IgD-negative memory B cell (primary cell): ENCODE measurements around the gene RIF1. TPM values are rescaled to one million over a fixed set of nuclear protein-coding genes. Genes with fewer than 3 reads are reported as not detected.

Experiments used
- H3K27ac Mint-ChIP-seq, 3 donors: one replicate each; pipeline ENCODE4 v1.8.0; 2020 to 2022; ENCODE audit warnings: mild to moderate bottlenecking in 3 of 3, mixed read lengths in 3 of 3, moderate library complexity in 1 of 3
- H3K27me3 Mint-ChIP-seq: one replicate; pipeline ENCODE4 v1.8.0; 2021; ENCODE audit warnings: mixed read lengths
- H3K36me3 Mint-ChIP-seq: one replicate; pipeline ENCODE4 v1.8.0; 2020; ENCODE audit warnings: mild to moderate bottlenecking, mixed read lengths
- H3K4me1 Mint-ChIP-seq, 3 donors: one replicate each; pipeline ENCODE4 v1.8.0; 2020 to 2022; ENCODE audit warnings: mixed read lengths in 3 of 3, mild to moderate bottlenecking in 1 of 3
- H3K4me3 Mint-ChIP-seq, 4 donors: one replicate each; pipeline ENCODE4 v1.8.0; 2020 to 2022; ENCODE audit warnings: mild to moderate bottlenecking in 4 of 4, mixed read lengths in 4 of 4, moderate library complexity in 3 of 4
- H3K9me3 Mint-ChIP-seq, 3 donors: one replicate each; pipeline ENCODE4 v1.8.0; 2020 to 2021; ENCODE audit warnings: mixed read lengths in 3 of 3, mild to moderate bottlenecking in 1 of 3
- polyA plus RNA-seq: library from polyadenylated mRNA; unstranded; fragments of 300-500 nt; fragmentation: Illumina TruSeq; gene quantifications from one replicate; pipeline ENCODE4 v1.2.3, GENCODE V29; 2021

The RIF1 gene
- polyA plus RNA-seq, 1 donor from 2014 or later: 30.1 TPM

DNA sequence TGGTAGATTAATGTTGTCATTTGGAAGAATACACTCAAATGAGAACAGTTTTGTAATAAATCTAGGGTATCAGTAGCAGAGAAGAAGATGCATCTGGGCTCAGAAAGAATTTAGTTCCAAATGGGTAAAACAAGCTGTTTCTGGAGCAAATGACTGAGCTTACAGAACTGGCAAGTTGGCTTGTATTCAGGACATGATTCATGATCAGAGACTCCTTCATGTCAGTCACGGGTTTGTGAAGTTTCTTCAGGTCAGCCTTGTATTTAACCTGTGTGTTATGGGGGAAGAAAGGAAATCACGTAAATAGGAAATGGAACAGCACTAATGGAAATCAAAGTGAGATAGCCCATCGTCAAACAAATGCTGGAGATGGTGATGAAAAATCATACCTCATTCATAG lies 109.1 kb downstream of the RIF1 start:
- Mint-ChIP-seq H3K27me3 (no peaks in the 10 kb centered on the region), H3K36me3 (no peaks in the 10 kb centered on the region), H3K9me3 (no peaks in the 10 kb centered on the region), H3K4me1 (peaks cover 0 to 1% (median 0%) of the 10 kb centered on the region in 3 donors), H3K27ac (no peak overlapping the region), H3K4me3 (no peak overlapping the region)

GRCh38 chr2:151520976-151521375 lies 111.3 kb downstream of the RIF1 start:
- H3K27ac Mint-ChIP-seq: no peak overlapping the region
- no peak overlapping the region for H3K4me3 Mint-ChIP-seq
- no peaks in the 10 kb centered on the region for H3K36me3 Mint-ChIP-seq
- no peaks in the 10 kb centered on the region for H3K9me3 Mint-ChIP-seq
- peaks cover 1 to 6% (median 3%) of the 10 kb centered on the region in 3 donors for H3K4me1 Mint-ChIP-seq
- H3K27me3 Mint-ChIP-seq: no peaks in the 10 kb centered on the region

DNA sequence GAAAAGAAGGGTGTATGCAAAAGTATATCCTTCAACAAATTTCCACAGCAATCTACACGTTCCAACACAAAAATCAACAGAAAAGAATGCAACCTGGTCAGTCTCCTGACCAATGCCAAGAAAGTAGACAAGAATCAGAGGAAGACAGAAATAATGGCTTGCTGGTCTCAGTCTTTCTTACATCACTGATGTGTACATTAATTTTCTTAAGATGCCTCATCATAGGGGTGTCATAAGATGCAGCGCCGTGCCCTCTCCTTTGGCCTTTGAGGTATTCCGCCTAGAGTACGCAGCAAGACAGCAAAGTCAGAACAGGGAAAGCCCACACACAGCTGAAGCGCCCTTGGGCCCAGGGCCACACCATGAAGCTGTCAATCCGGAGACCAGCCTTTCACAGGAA lies 112.9 kb downstream of the RIF1 start:
- Mint-ChIP-seq H3K36me3 (no peaks in the 10 kb centered on the region), H3K4me1 (peaks cover 5 to 12% (median 6%) of the 10 kb centered on the region in 3 donors), H3K4me3 (no peak overlapping the region), H3K27me3 (no peaks in the 10 kb centered on the region), H3K9me3 (no peaks in the 10 kb centered on the region), H3K27ac (no peak overlapping the region)

GRCh38 chr2:151523850-151524249 lies 114.1 kb downstream of the RIF1 start:
- H3K27ac Mint-ChIP-seq: no peak overlapping the region
- peaks cover 5 to 12% (median 6%) of the 10 kb centered on the region in 3 donors for H3K4me1 Mint-ChIP-seq
- H3K27me3 Mint-ChIP-seq: no peaks in the 10 kb centered on the region
- no peak overlapping the region for H3K4me3 Mint-ChIP-seq
- no peaks in the 10 kb centered on the region for H3K9me3 Mint-ChIP-seq
- H3K36me3 Mint-ChIP-seq: no peaks in the 10 kb centered on the region

DNA sequence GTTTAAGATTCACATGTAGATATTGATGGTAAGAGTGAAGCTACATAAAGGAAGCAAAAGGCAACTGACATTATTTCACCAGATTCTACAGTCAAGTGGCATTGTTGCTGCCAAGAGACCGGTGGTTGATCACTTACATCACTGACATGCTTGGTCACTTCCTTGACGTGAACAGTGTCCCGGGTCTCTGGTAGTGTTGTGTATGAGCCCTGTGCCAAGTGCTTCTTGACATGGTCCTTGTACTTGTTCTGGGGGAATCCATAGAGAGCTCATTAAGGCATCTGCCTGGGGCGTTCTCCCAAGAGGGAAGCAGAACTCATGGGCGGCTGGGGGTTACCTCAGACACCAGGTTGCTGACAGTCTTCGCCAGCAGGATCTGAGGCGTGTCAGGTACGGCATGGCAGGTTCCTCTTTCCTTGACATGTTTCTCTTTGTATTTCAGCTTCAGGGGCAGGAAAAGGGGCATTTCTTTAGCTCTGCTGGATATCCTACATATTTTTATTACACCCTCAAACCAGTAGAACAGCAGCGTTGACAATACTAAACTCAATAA lies 116.2 kb downstream of the RIF1 start:
- H3K27ac Mint-ChIP-seq: peak overlapping the region; percentile 23 to 65 (median 40)
- H3K9me3 Mint-ChIP-seq: no peaks in the 10 kb centered on the region
- H3K27me3 Mint-ChIP-seq: no peaks in the 10 kb centered on the region
- H3K4me3 Mint-ChIP-seq: peak overlapping the region in 2 of 4 donors; percentile 34 to 38
- H3K36me3 Mint-ChIP-seq: no peaks in the 10 kb centered on the region
- peaks cover 5 to 12% (median 6%) of the 10 kb centered on the region in 3 donors for H3K4me1 Mint-ChIP-seq

DNA sequence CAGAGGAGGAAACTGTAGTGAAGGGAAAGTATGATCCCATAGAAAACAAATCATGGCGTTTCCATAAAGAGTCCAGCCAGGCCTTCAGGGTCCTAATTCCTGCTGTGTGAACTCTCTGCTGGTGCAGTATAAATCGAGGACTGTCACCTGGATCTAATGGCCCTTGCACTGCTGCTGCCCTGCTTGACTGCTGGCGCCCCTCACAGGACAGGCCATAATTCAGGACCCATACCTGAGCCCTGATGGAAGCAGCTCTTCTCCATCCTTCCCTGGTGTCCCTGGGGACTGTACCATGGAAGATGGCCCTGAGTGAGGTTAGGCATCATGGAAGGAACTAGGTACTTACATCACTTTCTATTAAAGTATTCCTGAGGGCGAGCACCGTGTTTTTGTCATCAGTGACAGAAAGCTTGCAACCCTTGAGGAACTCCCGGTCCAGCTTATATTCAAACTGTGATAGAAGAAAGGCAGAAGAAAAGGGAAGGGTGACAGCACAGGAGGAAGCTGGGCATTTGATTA lies 116.9 kb downstream of the RIF1 start:
- H3K4me1 Mint-ChIP-seq: peaks cover 5 to 12% (median 7%) of the 10 kb centered on the region in 3 donors
- H3K27ac Mint-ChIP-seq: peak overlapping the region in 1 of 3 donors; percentile 84
- H3K9me3 Mint-ChIP-seq: no peaks in the 10 kb centered on the region
- H3K4me3 Mint-ChIP-seq: peak overlapping the region in 1 of 4 donors; percentile 34
- no peaks in the 10 kb centered on the region for H3K27me3 Mint-ChIP-seq
- peaks cover under 1% of the 10 kb centered on the region for H3K36me3 Mint-ChIP-seq

Other genes with a start within 250 kb of the RIF1 start
- 1.8 TPM for gene RBM43, start 148.0 kb upstream of the RIF1 start, polyA plus RNA-seq
- gene NMI, start 120.2 kb upstream of the RIF1 start, polyA plus RNA-seq: 38.7 TPM
- gene TNFAIP6, start 52.3 kb upstream of the RIF1 start, polyA plus RNA-seq: not detected